Right lobe of liver (tissue), 6 donors: Measurements from ENCODE around the gene MED28. TPM values are rescaled to one million over a fixed set of nuclear protein-coding genes. Genes with fewer than 3 reads are reported as not detected.

ENCODE experiments used
- ATAC-seq, 4 donors: fragments of 200-7000 bp; cut with Tn5 transposase; one replicate each; pipeline ENCODE4 v1.9.1; 2020; ENCODE audit warnings: mild to moderate bottlenecking in 4 of 4, moderate library complexity in 4 of 4
- DNase-seq, 3 donors: peaks; one replicate each; pipeline ENCODE4 v3.0.0-alpha.2; 2020
- H3K27ac ChIP-seq, 3 donors: fragments of 200-600 bp; one replicate each; pipeline ENCODE4 v1.8.0; 2022
- H3K27me3 ChIP-seq, 2 donors: fragments of 200-600 bp; one replicate each; pipeline ENCODE4 v1.8.0; 2022
- H3K36me3 ChIP-seq, 4 donors: fragments of 200-600 bp; sonication (generic) in 1 of 4; one replicate each; pipeline versions ENCODE4 v1.5.1 to v1.8.0; 2017 to 2022; ENCODE audit warnings: control low read depth in 1 of 4
- H3K4me1 ChIP-seq, 4 donors: fragments of 200-600 bp; sonication (generic) in 1 of 4; one replicate each; pipeline versions ENCODE4 v1.5.1 to v1.8.0; 2017 to 2022; ENCODE audit warnings: control low read depth in 1 of 4
- H3K4me3 ChIP-seq, 3 donors: fragments of 200-600 bp; one replicate each; pipeline ENCODE4 v1.8.0; 2022
- H3K9me3 ChIP-seq, 4 donors: fragments of 200-600 bp; sonication (generic) in 1 of 4; one replicate each; pipeline versions ENCODE4 v1.5.1 to v1.8.0; 2017 to 2022; ENCODE audit warnings: control low read depth in 1 of 4
- CTCF ChIP-seq, 4 donors: fragments of 200-600 bp in 3 of 4; fragments of 450-650 bp in 1 of 4; IDR thresholded peaks; one replicate each; pipeline versions ENCODE4 v1.5.1 to v1.8.0; 2016 to 2022; ENCODE audit warnings: antibody characterized with exemption in 4 of 4, mild to moderate bottlenecking in 2 of 4
- POLR2A ChIP-seq: fragments of 450-650 bp; IDR thresholded peaks from one replicate; pipeline ENCODE4 v1.6.1; 2017; ENCODE audit warnings: antibody characterized with exemption, mild to moderate bottlenecking
- WGBS: methylation state at CpG from one replicate; pipeline ENCODE4 v1.1.6; 2018; ENCODE audit warnings: low coverage, low lambda C conversion rate; ENCODE audit not compliant: insufficient coverage; ENCODE audit errors: missing lambda C conversion rate; 5-methylcytosine and 5-hydroxymethylcytosine counted together
- intact Hi-C, 2 donors: fragments of 100-400 bp; cut with DNase I; formaldehyde crosslinking; loops; one replicate each; pipeline versions ENCODE4 v1.11.2 to v1.14.1; 2022
- total RNA-seq, 6 experiments: library from RNA; depleted of rRNA in 2 of 6; stranded (reverse); fragments of >200 nt in 2 of 6; fragmentation: NEBNext Ultra II Directional in 3 of 6; extraction: Animal tissue kit (Norgen Biotek cat#: 25700) in 3 of 6; gene quantifications; one replicate each; pipeline versions ENCODE4 v1.1.0 to v1.2.4, GENCODE V29; 2016 to 2023
- donor health status: DM: no; HTN: yes; CAD: no.
- donor health status: DM: no; HTN: no; CAD: no.
- donor health status: DM: no; HTN: no; CAD: no.
- donor health status: DM: no; HTN: yes; CAD: no.
- donor health status: DM: no; HTN: yes; CAD: no.

The MED28 gene
- total RNA-seq, 6 experiments from 2014 or later, result 3.8 to 18.6 (median 15.3) TPM

DNA sequence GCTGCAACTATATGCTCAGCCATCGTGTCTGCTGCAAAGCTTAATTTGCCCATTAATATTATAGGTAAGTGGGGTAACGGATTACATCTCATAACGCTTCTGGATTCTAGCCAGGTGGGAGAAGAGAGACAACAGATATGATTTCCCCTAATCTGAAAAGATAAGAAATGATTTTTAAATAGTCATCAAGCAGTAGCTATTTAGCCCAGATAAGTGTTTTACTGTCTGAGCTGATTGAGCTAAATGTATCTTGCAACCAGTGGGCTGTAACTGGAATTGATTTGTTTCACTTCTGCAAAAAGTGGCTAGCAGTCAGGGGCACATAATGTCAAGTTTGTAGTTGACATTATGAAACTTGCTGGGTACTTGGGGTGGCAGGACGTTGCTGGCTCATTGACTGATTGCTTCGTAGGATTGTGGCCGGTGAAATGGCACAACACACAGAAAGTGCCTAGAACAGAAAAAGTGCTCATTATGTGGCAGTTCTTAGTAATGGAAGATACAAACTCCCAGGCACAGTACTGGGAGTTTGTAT, 18.9 kb upstream of the MED28 start:
- H3K27me3 ChIP-seq, result no peaks in the 10 kb centered on the region
- H3K4me1 ChIP-seq, result no peaks in the 10 kb centered on the region
- intact Hi-C loops, result no loop called here
- no peak for TF ChIP-seq CTCF (IDR thresholded peaks at IDR 0.05)
- H3K27ac ChIP-seq, result no peak overlapping the region
- no peaks in the 10 kb centered on the region for H3K9me3 ChIP-seq
- DNase-seq, result no peak
- no peak overlapping the region for H3K4me3 ChIP-seq
- WGBS, result 66% methylated on average over 6 of the region's 6 CpGs
- peak; percentile 23 to 70 (median 48) for ATAC-seq
- H3K36me3 ChIP-seq, result peaks cover 16 to 96% (median 47%) of the 10 kb centered on the region in 4 donors

GRCh38 chr4:17597517-17597916, 16.9 kb upstream of the MED28 start:
- no peak overlapping the region for H3K4me3 ChIP-seq
- H3K9me3 ChIP-seq, result no peaks in the 10 kb centered on the region
- H3K36me3 ChIP-seq, result peaks cover 13 to 98% (median 53%) of the 10 kb centered on the region in 4 donors
- intact Hi-C loops, result no loop called here
- no peaks in the 10 kb centered on the region for H3K4me1 ChIP-seq
- H3K27ac ChIP-seq, result no peak overlapping the region
- WGBS, result 70% methylated on average over 7 of the region's 7 CpGs
- H3K27me3 ChIP-seq, result no peaks in the 10 kb centered on the region
- no peak for TF ChIP-seq POLR2A
- peak in 3 of 4 donors; percentile 9 to 20 (median 11) for TF ChIP-seq CTCF (IDR thresholded peaks at IDR 0.05)
- no peak for DNase-seq
- ATAC-seq, result peak in 3 of 4 donors; percentile 26 to 63 (median 33)

- intact Hi-C loops, result no loop called here
- no peaks in the 10 kb centered on the region for H3K27me3 ChIP-seq
- no peak overlapping the region for H3K27ac ChIP-seq
- 100% methylated on average over 1 of the region's 1 CpG for WGBS
- DNase-seq, result no peak
- TF ChIP-seq CTCF (IDR thresholded peaks at IDR 0.05), result no peak
- no peak for TF ChIP-seq POLR2A
- peaks cover 13 to 88% (median 45%) of the 10 kb centered on the region in 4 donors for H3K36me3 ChIP-seq
- no peaks in the 10 kb centered on the region for H3K9me3 ChIP-seq
- H3K4me3 ChIP-seq, result no peak overlapping the region
- no peaks in the 10 kb centered on the region for H3K4me1 ChIP-seq
- no peak for ATAC-seq
Observed at GRCh38 chr4:17599826-17600225, 14.6 kb upstream of the MED28 start.

GRCh38 chr4:17605236-17605635, 9.2 kb upstream of the MED28 start:
- Histone ChIP-seq H3K27me3 (no peaks in the 10 kb centered on the region), H3K4me3 (no peak overlapping the region), H3K36me3 (peaks cover 6 to 70% (median 37%) of the 10 kb centered on the region in 4 donors), H3K27ac (no peak overlapping the region), H3K4me1 (no peaks in the 10 kb centered on the region), H3K9me3 (no peaks in the 10 kb centered on the region)
- TF ChIP-seq POLR2A (no peak), CTCF (IDR thresholded peaks at IDR 0.05) (no peak)
- WGBS, result 65% methylated on average over 3 of the region's 3 CpGs
- intact Hi-C loops, result no loop called here
- ATAC-seq, result no peak
- no peak for DNase-seq
